HG02885 (cell line): ENCODE data around the gene MRS2.

Experiments
- ATAC-seq: cut with Tn5 transposase; IDR thresholded peaks from one replicate; pipeline ENCODE4 v1.9.1; 2021; ENCODE audit warnings: mild to moderate bottlenecking; ENCODE audit not compliant: unreplicated experiment, poor library complexity

The MRS2 gene

DNA sequence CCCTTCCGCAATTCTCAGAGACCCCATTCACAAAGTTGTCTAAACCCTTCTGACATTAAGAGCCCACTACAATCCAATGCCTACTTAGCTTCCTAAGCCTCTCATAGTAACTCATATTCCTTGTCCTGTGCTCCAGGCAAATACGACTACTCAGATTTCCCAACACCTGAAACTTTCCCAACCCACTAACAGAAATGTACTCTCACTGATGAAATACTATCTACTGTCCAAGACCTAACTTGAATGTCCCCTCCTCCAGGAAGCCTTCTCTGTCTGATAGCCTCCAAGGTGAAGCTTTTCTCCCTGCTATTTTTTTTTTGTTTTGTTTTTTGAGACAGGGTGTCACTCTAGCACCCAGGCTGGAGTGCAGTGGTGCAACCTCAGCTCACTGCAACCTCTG, 56.2 kb downstream of the MRS2 start:
- no peak for ATAC-seq

GRCh38 chr6:24460966-24461365, 58.2 kb downstream of the MRS2 start:
- ATAC-seq, result no peak

DNA sequence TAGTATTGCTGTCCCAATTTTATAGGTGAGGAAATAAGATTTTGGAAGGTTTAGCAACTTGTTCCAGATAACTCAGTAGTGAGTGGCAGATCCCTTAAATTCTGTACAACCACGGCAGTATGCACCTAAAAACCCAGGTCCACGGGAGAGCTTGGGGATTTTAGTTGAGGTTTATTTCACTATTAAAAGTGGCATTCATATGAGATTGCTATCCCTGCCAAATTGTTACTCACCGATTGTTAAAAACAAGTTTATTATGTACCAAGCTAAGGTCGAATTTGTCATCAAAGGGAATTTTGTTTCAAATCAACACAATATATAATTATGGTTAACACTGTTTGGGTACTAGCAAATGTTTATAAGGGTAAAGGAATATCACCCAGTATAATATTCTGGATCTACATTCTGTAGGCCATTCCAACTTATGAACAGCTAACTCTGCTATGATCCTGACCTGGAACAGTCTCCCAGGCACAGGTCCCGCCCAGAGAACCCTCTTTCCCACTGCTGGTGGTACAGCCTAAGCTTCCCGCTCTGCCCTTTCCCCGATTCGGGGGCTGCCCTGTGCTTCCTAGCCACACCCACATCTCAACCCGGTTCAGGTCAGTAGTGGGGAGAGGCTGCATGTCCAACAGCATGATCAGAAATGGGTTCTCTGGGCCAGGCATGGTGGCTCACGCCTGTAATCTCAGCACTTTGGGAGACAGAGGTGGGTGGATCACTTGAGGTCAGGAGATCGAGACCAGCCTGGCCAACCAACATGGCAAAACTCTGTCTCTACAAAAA, 61.7 kb downstream of the MRS2 start:
- no peak for ATAC-seq

DNA sequence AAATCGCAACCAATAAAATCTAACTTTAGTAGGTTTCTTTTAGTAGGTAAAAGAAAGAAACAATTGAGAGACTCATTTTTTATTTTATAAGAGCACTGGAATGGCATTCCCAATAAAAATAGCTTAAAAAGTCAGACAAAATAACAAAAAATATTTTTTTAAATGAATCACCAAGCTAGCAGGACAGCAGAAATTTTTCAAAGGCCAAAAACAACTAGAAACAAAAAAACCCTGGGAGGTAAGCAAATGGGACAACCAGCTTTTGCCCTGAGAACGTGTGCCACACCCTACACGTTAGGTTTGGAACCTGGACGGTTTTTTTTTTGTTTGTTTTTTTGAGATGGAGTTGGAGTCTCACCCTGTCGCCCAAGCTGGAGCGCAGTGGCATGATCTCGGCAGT, 67.1 kb downstream of the MRS2 start:
- ATAC-seq, result no peak

GRCh38 chr6:24472181-24472580, 69.4 kb downstream of the MRS2 start:
- no peak for ATAC-seq
